DND-41 (cell line): ENCODE measurements around the gene PLEKHA4.
"Not testable (repeated sequence)": the region's sequence is repeated elsewhere in the genome, so short reads cannot be mapped to it uniquely, and the experiment has no call there.

Experiments used
- ATAC-seq: fragments of 200-7000 bp; cut with Tn5 transposase; 3 replicates; pipeline ENCODE4 v1.9.1; 2021; ENCODE audit warnings: low read depth; ENCODE audit not compliant: insufficient read depth
- DNase-seq: peaks from one replicate; pipeline ENCODE4 v3.0.0-alpha.2; 2020
- H2AFZ ChIP-seq: 2 replicates; pipeline ENCODE4 v1.6.0; 2012; ENCODE audit warnings: low read depth, low read length
- H3K27ac ChIP-seq: 2 replicates; pipeline ENCODE4 v1.5.1; 2012; ENCODE audit warnings: low read length, inconsistent platforms
- H3K27me3 ChIP-seq: fragments of 200-600 bp; sonication (generic); 2 replicates; pipeline ENCODE4 v1.6.0; 2012; ENCODE audit warnings: low read length, mild to moderate bottlenecking, inconsistent platforms; ENCODE audit not compliant: insufficient read depth, poor library complexity
- H3K36me3 ChIP-seq: 2 replicates; pipeline ENCODE4 v1.5.1; 2012; ENCODE audit warnings: low read length, inconsistent platforms; ENCODE audit not compliant: insufficient read depth
- H3K4me1 ChIP-seq: 2 replicates; pipeline ENCODE4 v1.5.1; 2012; ENCODE audit warnings: mild to moderate bottlenecking, low read length; ENCODE audit not compliant: insufficient read depth
- H3K4me2 ChIP-seq: 2 replicates; pipeline ENCODE4 v1.6.0; 2012; ENCODE audit warnings: mild to moderate bottlenecking, moderate library complexity, low read length, inconsistent platforms; ENCODE audit not compliant: insufficient read depth
- H3K4me3 ChIP-seq, 2 experiments: fragments of 200-600 bp in 1 of 2; shearing (Covaris generic) in 1 of 2; 2 replicates each; pipeline ENCODE4 v1.5.1; 2012 to 2016; ENCODE audit warnings: inconsistent platforms in 2 of 2, low read length in 2 of 2, mild to moderate bottlenecking in 2 of 2, low read depth in 1 of 2, moderate library complexity in 1 of 2
- H3K79me2 ChIP-seq: 2 replicates; pipeline ENCODE4 v1.6.0; 2012; ENCODE audit warnings: low read length, inconsistent platforms; ENCODE audit not compliant: insufficient read depth
- H3K9ac ChIP-seq: 2 replicates; pipeline ENCODE4 v1.6.0; 2012; ENCODE audit warnings: low read depth, mild to moderate bottlenecking, inconsistent platforms, low read length, moderate library complexity
- H3K9me3 ChIP-seq: 2 replicates; pipeline ENCODE4 v1.5.1; 2012; ENCODE audit warnings: low read length, moderate library complexity, mild to moderate bottlenecking, inconsistent platforms; ENCODE audit not compliant: insufficient read depth, severe bottlenecking
- H4K20me1 ChIP-seq: 2 replicates; pipeline ENCODE4 v1.6.0; 2012; ENCODE audit warnings: low read length; ENCODE audit not compliant: insufficient read depth
- CTCF ChIP-seq: IDR thresholded peaks from 2 replicates; pipeline ENCODE4 v1.5.1; 2012; ENCODE audit warnings: borderline replicate concordance, low read length, moderate library complexity, mild to moderate bottlenecking; ENCODE audit not compliant: poor library complexity, severe bottlenecking; ENCODE audit errors: extremely low read depth
- EZH2 ChIP-seq: IDR thresholded peaks from 3 replicates; pipeline ENCODE4 v1.6.1; 2012; ENCODE audit warnings: borderline replicate concordance, low read depth, mild to moderate bottlenecking, moderate library complexity, low read length, inconsistent platforms; ENCODE audit not compliant: severe bottlenecking

PLEKHA4 gene

DNA sequence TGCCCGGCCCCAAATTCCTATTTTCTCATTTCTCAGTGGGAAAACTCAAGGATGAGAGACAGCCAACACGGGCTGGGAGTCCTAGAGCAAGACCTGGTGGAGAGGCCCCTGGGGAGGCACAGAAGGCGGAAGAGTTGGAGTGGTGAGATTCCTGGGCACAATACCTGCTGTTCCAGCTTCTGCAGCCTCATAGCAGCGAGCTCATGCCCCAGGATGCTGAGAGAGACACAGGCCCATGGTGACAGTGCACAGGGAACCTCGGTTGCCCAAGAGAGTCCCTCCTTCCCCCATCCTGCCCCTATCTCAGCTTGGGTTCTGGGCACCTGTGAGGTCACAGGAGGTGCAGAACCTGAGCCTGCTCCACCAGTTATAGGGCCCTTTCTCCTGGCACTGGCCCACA, 28.8 kb upstream of the PLEKHA4 start:
- Histone ChIP-seq H3K4me1 (peaks cover 24% of the 10 kb centered on the region), H3K79me2 (peaks cover 19% of the 10 kb centered on the region), H3K9ac (no peak overlapping the region), H4K20me1 (no peaks in the 10 kb centered on the region), H3K27ac (no peak overlapping the region), H3K9me3 (no peaks in the 10 kb centered on the region), H3K4me3 (no peak overlapping the region), H2AFZ (no peak overlapping the region), H3K36me3 (peaks cover 11% of the 10 kb centered on the region), H3K27me3 (no peaks in the 10 kb centered on the region), H3K4me2 (no peak overlapping the region)
- ATAC-seq = no peak
- DNase-seq = no peak
- TF ChIP-seq EZH2 (no peak), CTCF (no peak)

- H3K4me2 ChIP-seq = no peak overlapping the region
- no peaks in the 10 kb centered on the region for H3K27me3 ChIP-seq
- no peak overlapping the region for H3K9ac ChIP-seq
- no peaks in the 10 kb centered on the region for H4K20me1 ChIP-seq
- no peak overlapping the region for H3K27ac ChIP-seq
- H3K79me2 ChIP-seq = peaks cover 11% of the 10 kb centered on the region
- TF ChIP-seq EZH2 (no peak), CTCF (no peak)
- no peak overlapping the region for H3K4me3 ChIP-seq
- peaks cover 4% of the 10 kb centered on the region; the same call in 1 of the 2 replicates for H3K36me3 ChIP-seq
- H2AFZ ChIP-seq = no peak overlapping the region
- no peaks in the 10 kb centered on the region for H3K9me3 ChIP-seq
- peaks cover 16% of the 10 kb centered on the region for H3K4me1 ChIP-seq
- ATAC-seq (no peak), DNase-seq (peak; percentile 43)
Observed at GRCh38 chr19:48896191-48896720, 27.8 kb upstream of the PLEKHA4 start.

- H2AFZ ChIP-seq = no peak overlapping the region
- no peak overlapping the region for H3K27ac ChIP-seq
- no peaks in the 10 kb centered on the region for H3K9me3 ChIP-seq
- H3K9ac ChIP-seq = no peak overlapping the region
- DNase-seq = no peak
- H3K79me2 ChIP-seq = peaks cover under 1% of the 10 kb centered on the region
- no peak overlapping the region for H3K4me2 ChIP-seq
- H3K27me3 ChIP-seq = no peaks in the 10 kb centered on the region
- H4K20me1 ChIP-seq = no peaks in the 10 kb centered on the region
- H3K4me3 ChIP-seq = no peak overlapping the region
- H3K4me1 ChIP-seq = peaks cover 9% of the 10 kb centered on the region
- ATAC-seq = no peak
- H3K36me3 ChIP-seq = no peaks in the 10 kb centered on the region
- TF ChIP-seq CTCF = no peak
- no peak for TF ChIP-seq EZH2
Observed at GRCh38 chr19:48895226-48895625, 26.8 kb upstream of the PLEKHA4 start.

DNA sequence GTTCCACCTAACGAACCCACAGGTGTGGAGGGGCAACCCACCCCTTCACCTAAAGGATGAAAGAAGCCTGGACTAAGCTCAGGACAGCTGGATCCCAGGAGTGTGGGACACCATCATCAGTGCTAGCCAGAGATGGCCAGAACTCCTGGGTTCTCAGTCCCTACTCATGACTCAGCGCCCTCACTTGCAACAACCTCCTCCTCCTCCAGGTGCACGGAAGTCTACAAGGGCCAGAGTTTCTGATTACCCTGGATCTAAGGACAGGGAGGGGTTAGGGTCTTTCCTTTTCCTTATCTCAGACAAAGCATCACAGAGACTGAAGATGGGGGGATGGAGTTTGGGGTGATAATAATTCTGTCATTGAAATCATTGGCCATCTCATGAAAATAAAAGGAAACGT, 22.1 kb upstream of the PLEKHA4 start:
- H3K4me2 ChIP-seq = no peak overlapping the region
- no peaks in the 10 kb centered on the region for H4K20me1 ChIP-seq
- no peaks in the 10 kb centered on the region for H3K4me1 ChIP-seq
- H3K9me3 ChIP-seq = no peaks in the 10 kb centered on the region
- no peak overlapping the region for H3K9ac ChIP-seq
- no peak overlapping the region for H2AFZ ChIP-seq
- no peak overlapping the region for H3K27ac ChIP-seq
- ATAC-seq (no peak), DNase-seq (no peak)
- no peaks in the 10 kb centered on the region for H3K79me2 ChIP-seq
- TF ChIP-seq EZH2 (no peak), CTCF (no peak)
- no peaks in the 10 kb centered on the region for H3K27me3 ChIP-seq
- no peaks in the 10 kb centered on the region for H3K36me3 ChIP-seq
- no peak overlapping the region for H3K4me3 ChIP-seq

GRCh38 chr19:48889496-48889895, 21.1 kb upstream of the PLEKHA4 start:
- H3K4me3 ChIP-seq, ATAC-seq, H3K79me2 ChIP-seq, H2AFZ ChIP-seq, DNase-seq, H3K4me1 ChIP-seq, H3K27me3 ChIP-seq, H4K20me1 ChIP-seq, H3K36me3 ChIP-seq, H3K4me2 ChIP-seq, H3K27ac ChIP-seq, H3K9me3 ChIP-seq, H3K9ac ChIP-seq: not testable (repeated sequence)
